Transverse colon (tissue), 4 donors: Measurements from ENCODE around the gene PRKAG1. TPM values are rescaled to one million over a fixed set of nuclear protein-coding genes. Genes with fewer than 3 reads are reported as not detected.
A peak's percentile ranks its signal among the peaks of the same experiment; 100 is the strongest.

Experiments used
- DNase-seq: peaks from one replicate; pipeline ENCODE4 v3.0.0-alpha.2; 2019
- H3K27ac ChIP-seq, 4 donors: fragments of 200-600 bp; sonication (generic); 2 replicates each; pipeline ENCODE4 v1.5.1; 2016 to 2018; ENCODE audit warnings: inconsistent platforms in 4 of 4
- H3K27me3 ChIP-seq: fragments of 200-600 bp; sonication (generic); 2 replicates; pipeline ENCODE4 v1.5.1; 2017; ENCODE audit warnings: inconsistent platforms
- H3K36me3 ChIP-seq, 4 donors: fragments of 200-600 bp; sonication (generic); 2 replicates each; pipeline ENCODE4 v1.5.1; 2017 to 2019; ENCODE audit warnings: inconsistent platforms in 4 of 4
- H3K4me1 ChIP-seq, 4 donors: fragments of 200-600 bp; sonication (generic); 2 replicates each; pipeline ENCODE4 v1.5.1; 2017 to 2020; ENCODE audit warnings: inconsistent platforms in 4 of 4
- H3K4me3 ChIP-seq, 4 donors: fragments of 200-600 bp; sonication (generic); 1 replicate in 1 of 4; 2 replicates in 3 of 4; pipeline versions ENCODE4 v1.5.1 to v1.6.1; 2017 to 2019; ENCODE audit warnings: inconsistent platforms in 4 of 4
- H3K9me3 ChIP-seq, 2 donors: fragments of 200-600 bp; sonication (generic); 2 replicates each; pipeline ENCODE4 v1.5.1; 2017 to 2019; ENCODE audit warnings: inconsistent platforms in 2 of 2
- CTCF ChIP-seq, 5 experiments: fragments of 200-600 bp in 3 of 5; fragments of 450-650 bp in 2 of 5; sonication (generic) in 3 of 5; IDR thresholded peaks; 1 replicate in 2 of 5; 2 replicates in 3 of 5; pipeline ENCODE4 v1.5.1; 2016 to 2017; ENCODE audit warnings: antibody characterized with exemption in 5 of 5, inconsistent platforms in 3 of 5, mild to moderate bottlenecking in 2 of 5, moderate library complexity in 1 of 5
- EP300 ChIP-seq: sonication (generic); formaldehyde crosslinking; IDR thresholded peaks from one replicate; pipeline ENCODE4 v1.6.1; 2017; ENCODE audit warnings: antibody characterized with exemption, low read depth
- POLR2A ChIP-seq: fragments of 450-650 bp; IDR thresholded peaks from one replicate; pipeline ENCODE4 v1.6.1; 2016; ENCODE audit warnings: antibody characterized with exemption, mild to moderate bottlenecking, moderate library complexity
- POLR2AphosphoS5 ChIP-seq, 3 donors: sonication (generic); formaldehyde crosslinking; IDR thresholded peaks; one replicate each; pipeline ENCODE4 v1.6.1; 2016; ENCODE audit warnings: antibody characterized with exemption in 3 of 3
- WGBS, 2 donors: methylation state at CpG; one replicate each; pipeline ENCODE4 v1.1.5; 2018; ENCODE audit warnings: low coverage in 1 of 2; 5-methylcytosine and 5-hydroxymethylcytosine counted together
- in situ Hi-C, 4 donors: fragments of 200-750 bp; cut with MboI; loops; one replicate each; pipeline versions ENCODE4 v1.15.0 to v1.15.1; 2017; ENCODE audit warnings: low sequenced_read_pairs in 3 of 4, low pct_ligation_motif_present in 1 of 4, low pct_unique_long_range_greater_than_20kb in 1 of 4
- intact Hi-C: fragments of 100-400 bp; cut with DNase I; formaldehyde crosslinking; loops from one replicate; pipeline ENCODE4 v1.15.1; 2023; ENCODE audit warnings: low total_unique reads
- total RNA-seq, 4 donors: library from RNA; depleted of rRNA; stranded (reverse); fragments of >200 nt; gene quantifications; one replicate each; pipeline ENCODE4 v1.1.0, GENCODE V29; 2016

Gene PRKAG1
- total RNA-seq, 4 donors from 2014 or later = 21.7 to 44.0 (median 42.3) TPM

DNA sequence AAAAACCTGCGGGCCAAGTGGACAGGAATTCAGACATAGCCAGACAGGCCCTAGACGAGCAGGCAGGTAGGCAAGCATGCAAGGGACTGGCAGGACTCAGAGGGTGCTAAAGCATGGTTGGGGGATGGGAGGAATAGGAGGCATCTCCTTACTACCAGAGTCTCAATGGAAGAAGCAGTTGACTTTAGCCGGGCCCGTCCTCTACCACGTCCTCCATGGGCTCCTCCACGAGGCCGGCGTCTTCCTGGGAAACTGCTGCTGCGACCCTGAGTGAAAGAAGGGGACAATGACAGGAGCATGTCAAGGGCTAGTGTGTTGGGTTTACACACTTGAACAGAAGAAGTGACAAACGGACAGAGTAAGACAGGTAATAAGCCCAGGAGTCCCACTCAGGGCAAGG, 30.4 kb upstream of the PRKAG1 start:
- Histone ChIP-seq H3K36me3 (peaks cover 0 to 88% (median 43%) of the 10 kb centered on the region in 4 donors), H3K4me3 (no peak overlapping the region), H3K4me1 (no peaks in the 10 kb centered on the region), H3K27ac (no peak overlapping the region), H3K27me3 (no peaks in the 10 kb centered on the region), H3K9me3 (no peaks in the 10 kb centered on the region)
- in situ Hi-C loops = no loop called here
- WGBS, 2 donors = 80 to 94% methylated on average over 1 to 10 of the region's 10 CpGs
- TF ChIP-seq CTCF (IDR thresholded peaks at IDR 0.05) (no peak), POLR2A (no peak), EP300 (no peak), POLR2AphosphoS5 (IDR thresholded peaks at IDR 0.05) (no peak)
- no peak for DNase-seq
- intact Hi-C loops = loop anchor here (2.0 kb wide), 1 partner anchor 18 kb away; no protein-coding TSS in a partner anchor

- intact Hi-C loops (no loop called here), in situ Hi-C loops (no loop called here)
- Histone ChIP-seq H3K9me3 (no peaks in the 10 kb centered on the region), H3K4me3 (no peak overlapping the region), H3K27me3 (no peaks in the 10 kb centered on the region), H3K4me1 (no peaks in the 10 kb centered on the region), H3K27ac (no peak overlapping the region), H3K36me3 (peaks cover 0 to 90% (median 51%) of the 10 kb centered on the region in 4 donors)
- TF ChIP-seq POLR2A = no peak
- TF ChIP-seq POLR2AphosphoS5 (IDR thresholded peaks at IDR 0.05) = no peak
- no peak for TF ChIP-seq EP300
- no peak for TF ChIP-seq CTCF (IDR thresholded peaks at IDR 0.05)
- WGBS, 2 donors = 93% methylated on average over 12 of the region's 12 CpGs; no CpG with 5 or more reads in 1 of the 2 donors
- DNase-seq = no peak
Measured at GRCh38 chr12:49046129-49046895, 27.7 kb upstream of the PRKAG1 start.

DNA sequence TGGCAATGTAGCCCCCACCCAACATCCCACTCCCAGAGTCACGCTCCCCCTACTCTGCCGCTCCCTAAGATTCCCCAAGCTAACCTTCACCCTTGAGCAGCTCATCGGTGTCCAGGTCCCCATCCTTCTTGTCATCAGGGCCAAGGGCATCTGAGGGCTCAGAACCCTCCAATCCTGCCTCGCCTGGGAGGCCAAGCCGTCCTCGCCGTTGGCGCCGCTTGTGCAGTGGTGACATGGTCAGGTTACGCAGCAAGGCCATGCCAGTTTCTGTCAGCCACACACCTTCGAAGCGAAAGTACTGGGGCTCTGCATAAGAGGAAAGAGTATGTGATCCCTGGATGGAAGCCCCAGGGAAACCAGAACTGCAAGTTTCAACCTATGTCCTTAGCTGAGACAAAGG, 26.1 kb upstream of the PRKAG1 start:
- no peak overlapping the region for H3K27ac ChIP-seq
- DNase-seq = no peak
- H3K9me3 ChIP-seq = no peaks in the 10 kb centered on the region
- in situ Hi-C loops = no loop called here
- intact Hi-C loops = no loop called here
- no peaks in the 10 kb centered on the region for H3K4me1 ChIP-seq
- no peaks in the 10 kb centered on the region for H3K27me3 ChIP-seq
- H3K4me3 ChIP-seq = no peak overlapping the region
- peaks cover 0 to 93% (median 51%) of the 10 kb centered on the region in 4 donors for H3K36me3 ChIP-seq
- WGBS, 2 donors = 99% methylated on average over 12 of the region's 12 CpGs; no CpG with 5 or more reads in 1 of the 2 donors
- no peak for TF ChIP-seq POLR2A
- no peak for TF ChIP-seq EP300
- TF ChIP-seq POLR2AphosphoS5 (IDR thresholded peaks at IDR 0.05) = no peak
- no peak for TF ChIP-seq CTCF (IDR thresholded peaks at IDR 0.05)

- intact Hi-C loops (no loop called here), in situ Hi-C loops (no loop called here)
- TF ChIP-seq POLR2AphosphoS5 (IDR thresholded peaks at IDR 0.05) = no peak
- TF ChIP-seq POLR2A = no peak
- TF ChIP-seq CTCF (IDR thresholded peaks at IDR 0.05) = peak; percentile 58 to 71 (median 63)
- TF ChIP-seq EP300 = no peak
- H3K36me3 ChIP-seq = peaks cover 0 to 93% (median 51%) of the 10 kb centered on the region in 4 donors
- peak; percentile 66 for DNase-seq
- no peaks in the 10 kb centered on the region for H3K27me3 ChIP-seq
- no peaks in the 10 kb centered on the region for H3K9me3 ChIP-seq
- no peaks in the 10 kb centered on the region for H3K4me1 ChIP-seq
- 57 to 100% methylated on average over 4 to 11 of the region's 11 CpGs for WGBS, 2 donors
- H3K27ac ChIP-seq = no peak overlapping the region
- no peak overlapping the region for H3K4me3 ChIP-seq
Measured at GRCh38 chr12:49043856-49044258, 25.3 kb upstream of the PRKAG1 start.
